NCI-H510A treated with DMSO at 0.1 percent for 48 hours (cell line): Measurements from ENCODE around the gene MARK3.

Experiments used
- DNase-seq: peaks from one replicate; lab custom pipeline; 2025; lab: John Stamatoyannopoulos, UW

MARK3 gene

DNA sequence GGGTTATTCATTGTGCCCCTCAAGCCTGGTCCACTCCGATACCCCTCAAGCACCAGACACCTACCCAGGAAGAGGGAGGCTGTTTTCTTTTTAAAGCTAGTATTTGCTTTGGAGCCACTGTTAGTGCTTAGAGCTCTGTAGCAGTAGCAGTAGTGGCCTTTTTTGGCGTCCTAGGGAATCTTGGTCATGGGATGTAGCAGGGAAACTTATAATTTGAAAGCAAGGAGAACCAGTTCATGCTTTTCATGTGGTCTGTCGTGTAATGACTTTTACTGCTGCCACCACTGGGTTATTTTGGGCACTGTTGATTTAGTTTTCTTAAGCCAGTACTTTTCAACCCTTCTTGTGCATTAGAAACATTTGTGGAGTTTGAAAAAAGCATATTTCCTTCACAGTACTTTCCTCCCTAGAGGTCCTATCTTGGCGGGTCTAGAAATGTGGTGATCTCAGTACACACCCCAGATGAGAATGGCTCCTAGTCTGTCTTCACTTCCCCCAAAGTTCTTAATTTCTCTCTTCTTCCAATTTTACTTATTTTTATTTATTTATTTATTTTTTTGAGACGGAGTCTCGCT, 49.7 kb downstream of the MARK3 start:
- no peak for DNase-seq

DNA sequence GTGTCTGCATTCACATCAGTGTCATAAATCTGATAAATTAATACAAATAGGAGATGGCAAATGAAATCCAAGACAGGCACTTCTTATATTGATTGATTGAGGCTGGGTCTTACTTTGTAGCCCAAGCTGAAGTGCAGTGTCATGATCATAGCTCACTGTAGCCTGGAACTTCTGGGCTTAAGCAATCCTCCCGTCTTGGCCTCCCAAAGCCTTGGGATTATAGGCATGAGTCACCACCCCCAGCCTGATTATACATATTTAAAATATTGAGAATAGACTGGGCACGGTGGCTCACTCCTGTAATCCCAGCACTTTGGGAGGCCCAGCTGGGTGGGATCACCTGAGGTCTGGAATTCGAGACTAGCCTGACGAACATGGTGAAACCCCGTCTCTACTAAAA, 51.3 kb downstream of the MARK3 start:
- no peak for DNase-seq

DNA sequence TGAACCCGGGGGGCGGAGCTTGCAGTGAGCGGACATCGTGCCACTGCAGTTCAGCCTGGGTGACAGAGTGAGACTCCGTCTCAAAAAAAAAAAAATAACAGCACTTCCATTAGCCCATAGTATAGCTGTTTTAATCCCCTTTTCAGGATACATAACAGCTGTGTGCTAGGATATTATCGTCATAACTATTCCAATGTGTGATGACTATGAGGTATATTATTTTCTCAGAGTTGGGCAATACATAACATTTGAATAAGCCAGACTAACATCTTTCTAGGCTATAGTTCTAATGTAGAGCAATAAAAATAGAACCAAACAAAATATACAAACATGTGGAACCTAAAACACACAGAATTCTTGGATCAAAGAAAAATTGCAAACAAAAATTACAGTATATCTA, 57.1 kb downstream of the MARK3 start:
- no peak for DNase-seq

DNA sequence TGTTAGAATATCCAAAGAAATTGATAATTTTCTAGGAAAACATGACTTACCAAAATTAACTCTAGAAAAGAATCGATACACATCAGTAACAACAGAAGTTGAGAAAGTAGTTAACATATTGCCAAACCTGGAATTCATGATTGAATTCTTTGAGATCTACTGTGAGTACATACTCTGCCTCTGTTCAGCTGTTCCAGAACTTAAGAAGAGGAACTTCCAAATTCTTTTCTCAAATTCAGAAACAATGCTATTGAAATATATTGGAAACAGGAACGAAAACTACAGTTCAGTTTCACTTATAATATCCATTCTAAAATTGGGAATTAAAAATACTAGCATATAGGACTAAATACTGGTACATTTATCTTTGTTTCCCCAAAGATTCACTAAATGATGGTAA, 57.9 kb downstream of the MARK3 start:
- DNase-seq = no peak

- DNase-seq = peak; percentile 16
Measured at GRCh38 chr14:103444837-103445524, 59.8 kb downstream of the MARK3 start.

- no peak for DNase-seq
Measured at GRCh38 chr14:103445806-103446205, 60.6 kb downstream of the MARK3 start.

- peak; percentile 11 for DNase-seq
Measured at GRCh38 chr14:103448097-103448496, 62.9 kb downstream of the MARK3 start.

DNA sequence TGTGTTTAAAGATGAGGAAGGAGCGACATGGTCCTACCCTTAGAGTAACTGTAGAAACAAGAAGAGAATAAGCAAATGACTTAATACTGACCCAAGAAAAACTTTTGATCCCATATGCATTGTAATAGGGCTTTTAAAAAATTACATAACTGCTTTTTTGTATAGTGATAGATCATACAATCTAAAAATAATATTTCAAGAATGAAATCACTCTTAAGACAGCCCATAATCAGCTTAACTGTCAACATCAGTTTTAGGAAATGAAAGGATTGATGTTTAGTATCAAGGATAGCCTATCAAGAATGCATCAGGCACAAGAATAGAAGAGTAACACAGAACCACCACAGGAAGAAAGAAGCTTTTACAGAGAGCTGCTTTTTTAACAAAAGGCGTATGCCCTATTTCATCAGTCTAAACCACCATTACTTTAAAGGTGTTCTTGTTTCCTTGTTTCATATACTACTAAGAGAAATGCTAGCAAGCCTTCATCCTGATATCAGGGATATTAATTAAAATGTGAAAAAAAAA, 64.5 kb downstream of the MARK3 start:
- no peak for DNase-seq

- no peak for DNase-seq
Measured at GRCh38 chr14:103450416-103450815, 65.2 kb downstream of the MARK3 start.

GRCh38 chr14:103451401-103451800, 66.2 kb downstream of the MARK3 start:
- DNase-seq = no peak

DNA sequence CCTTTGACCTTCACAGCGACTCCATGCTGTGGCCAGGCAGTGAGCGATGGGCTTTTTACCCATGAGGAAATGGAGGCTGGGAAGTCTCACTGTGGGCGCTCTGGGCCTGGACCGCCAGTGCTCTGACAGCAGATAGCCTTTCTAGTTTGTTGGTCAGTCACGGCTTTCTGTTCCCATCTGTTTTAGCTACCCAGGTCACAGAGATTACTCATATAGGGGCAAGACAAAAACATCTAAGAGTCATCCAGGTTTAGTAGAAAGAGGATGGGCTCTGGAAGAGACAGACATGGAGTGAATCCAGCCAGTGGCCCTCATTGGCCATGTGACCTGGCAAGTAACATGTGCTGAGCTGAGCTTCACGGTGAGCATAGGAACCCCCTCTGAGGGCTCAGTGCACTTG, 68.6 kb downstream of the MARK3 start:
- DNase-seq = no peak

GRCh38 chr14:103456167-103456835, 71.1 kb downstream of the MARK3 start:
- DNase-seq = no peak

DNA sequence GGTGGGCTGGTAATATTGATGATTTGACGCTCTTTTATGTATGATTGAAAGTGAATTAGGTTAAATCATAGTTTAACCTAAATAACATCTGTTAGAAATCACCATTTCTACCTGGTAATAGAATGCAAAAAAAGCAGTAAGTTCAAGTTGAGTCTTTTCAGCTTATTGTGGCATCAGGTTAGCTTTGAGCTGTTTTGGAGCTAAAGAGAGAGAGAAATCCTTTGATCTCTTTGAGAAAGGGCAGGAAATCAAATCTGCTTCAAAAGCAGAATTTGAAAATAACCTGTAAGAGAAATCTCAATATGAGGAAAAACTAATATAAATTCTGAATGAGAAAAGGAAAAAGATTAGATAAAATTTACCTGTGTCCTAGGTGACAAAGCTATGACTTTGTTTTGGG, 75.2 kb downstream of the MARK3 start:
- no peak for DNase-seq

DNA sequence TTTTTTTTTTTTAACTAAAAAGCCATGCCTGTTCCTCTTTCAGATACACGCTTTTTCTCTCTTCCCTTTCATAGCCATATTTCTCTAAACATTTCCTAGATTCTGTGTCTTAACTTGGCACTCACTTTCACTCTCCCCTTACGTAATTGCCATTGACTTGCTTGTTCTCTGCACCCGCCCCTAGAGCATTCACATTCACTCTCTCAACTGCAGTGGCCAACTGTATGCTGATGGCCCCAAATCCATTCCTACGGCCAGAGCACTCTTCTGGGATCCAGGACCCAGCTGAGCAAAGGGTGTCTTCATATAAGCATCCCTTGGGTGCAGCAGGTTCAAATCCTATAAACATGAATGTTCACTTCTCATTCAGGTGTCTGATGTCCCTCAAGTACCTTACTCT, 77.9 kb downstream of the MARK3 start:
- no peak for DNase-seq

- DNase-seq = no peak
Measured at GRCh38 chr14:103463851-103464250, 78.6 kb downstream of the MARK3 start.

GRCh38 chr14:103472939-103473338, 87.7 kb downstream of the MARK3 start:
- no peak for DNase-seq

DNA sequence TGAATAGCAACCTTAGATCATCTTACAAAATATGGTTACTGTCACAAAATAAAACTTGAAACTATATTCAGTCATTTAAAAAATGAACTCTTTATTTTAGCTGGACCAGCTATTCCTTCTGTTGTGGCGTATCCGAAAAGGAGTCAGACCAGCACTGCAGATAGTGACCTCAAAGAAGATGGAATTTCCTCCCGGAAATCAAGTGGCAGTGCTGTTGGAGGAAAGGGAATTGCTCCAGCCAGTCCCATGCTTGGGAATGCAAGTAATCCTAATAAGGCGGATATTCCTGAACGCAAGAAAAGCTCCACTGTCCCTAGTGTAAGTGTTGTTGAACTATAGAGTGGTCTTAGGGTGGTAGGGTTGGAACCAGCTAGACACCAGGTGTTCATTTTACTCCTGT, 89.7 kb downstream of the MARK3 start:
- DNase-seq = no peak

- DNase-seq = no peak
Measured at GRCh38 chr14:103476065-103476464, 90.8 kb downstream of the MARK3 start.

DNA sequence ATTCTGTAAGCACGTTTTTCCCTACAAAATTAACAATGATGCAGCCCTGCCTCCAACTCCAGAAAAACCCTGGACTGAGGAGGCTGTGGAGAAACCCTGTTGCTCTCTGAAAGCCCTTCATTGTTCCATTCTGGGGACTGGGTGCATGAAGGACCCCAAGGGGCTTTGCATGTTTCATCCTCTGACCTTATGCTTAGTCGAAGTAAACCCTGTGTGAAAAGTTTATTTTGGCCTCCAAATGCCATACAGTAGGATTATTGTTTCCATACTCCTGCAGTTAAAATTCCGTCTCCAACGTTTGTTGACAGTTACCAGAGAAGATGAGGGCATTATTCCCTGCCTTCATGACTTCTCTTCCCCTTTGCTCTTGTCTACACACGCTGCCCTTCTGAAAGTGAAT, 91.4 kb downstream of the MARK3 start:
- DNase-seq = no peak

DNA sequence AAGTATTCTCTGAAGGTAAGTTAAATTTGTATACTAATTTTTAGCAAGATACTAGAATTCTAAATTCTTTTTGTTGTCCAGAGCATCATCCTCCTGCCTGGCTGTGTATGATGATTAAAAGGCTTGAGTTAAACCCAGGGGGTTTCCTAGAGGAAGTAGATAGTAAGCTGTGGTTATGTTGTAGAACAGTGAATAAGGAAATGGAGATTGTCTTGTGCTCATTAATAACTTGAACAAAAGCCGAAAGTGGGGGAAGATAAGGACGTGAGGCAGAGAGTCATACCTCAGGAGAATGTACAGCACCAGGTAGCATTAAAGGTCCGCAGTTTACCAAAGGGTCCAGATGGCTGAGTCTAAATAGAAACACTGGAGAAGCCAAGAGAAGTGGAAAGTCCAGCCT, 95.4 kb downstream of the MARK3 start:
- DNase-seq = no peak

GRCh38 chr14:103483600-103483999, 98.4 kb downstream of the MARK3 start:
- DNase-seq = no peak

GRCh38 chr14:103485504-103485903, 100.3 kb downstream of the MARK3 start:
- no peak for DNase-seq

GRCh38 chr14:103488071-103488470, 102.9 kb downstream of the MARK3 start:
- DNase-seq = no peak
